SK-N-SH (cell line): ENCODE measurements around the gene PTGFR. TPM values are rescaled to one million over a fixed set of nuclear protein-coding genes. Genes with fewer than 3 reads are reported as not detected.

Experiments used
- CTCF ChIA-PET: fragments of 300-600, 350-600 bp; formaldehyde crosslinking; extraction: SDS; loops from one replicate; lab custom pipeline; 2021; lab: Yijun Ruan, JAX
- POLR2A ChIA-PET: fragments of 350-600 bp; sonication (Branson Sonifier 250); formaldehyde crosslinking; extraction: SDS; loops from one replicate; lab custom pipeline; 2020; ENCODE audit warnings: antibody characterized with exemption, inconsistent platforms; lab: Yijun Ruan, JAX
- DNase-seq: peaks from one replicate; pipeline ENCODE4 v3.0.0; 2012
- H2AFZ ChIP-seq: fragments of 200-600 bp; sonication (generic); 2 replicates; pipeline ENCODE4 v1.8.1; 2016; ENCODE audit warnings: antibody characterized with exemption, mild to moderate bottlenecking, low read depth
- H3F3A ChIP-seq: fragments of 200-600 bp; sonication (generic); replicated peaks from 2 replicates; pipeline ENCODE3; 2016; ENCODE audit warnings: antibody characterized with exemption, mild to moderate bottlenecking; ENCODE audit not compliant: insufficient read depth
- H3K27ac ChIP-seq, 2 experiments: fragments of 200-500 bp in 1 of 2; fragments of 200-600 bp in 1 of 2; sonication (Bioruptor generic) in 1 of 2; sonication (generic), shearing (Covaris generic) in 1 of 2; 2 replicates each; pipeline versions ENCODE4 v1.5.1 to v1.6.1; 2014 to 2016; ENCODE audit warnings: low read depth in 2 of 2, inconsistent platforms in 1 of 2, low read length in 1 of 2, mild to moderate bottlenecking in 1 of 2, mixed read lengths in 1 of 2
- H3K27me3 ChIP-seq: fragments of 200-600 bp; sonication (generic), shearing (Covaris generic); 2 replicates; pipeline ENCODE4 v1.6.1; 2016; ENCODE audit warnings: mixed run types; ENCODE audit not compliant: insufficient read depth
- H3K36me3 ChIP-seq, 2 experiments: fragments of 200-500 bp in 1 of 2; fragments of 200-600 bp in 1 of 2; sonication (Bioruptor generic) in 1 of 2; sonication (generic) in 1 of 2; replicated peaks in 1 of 2; 2 replicates each; pipeline versions ENCODE3 to v1.5.1; 2014 to 2016; ENCODE audit warnings: low read length in 1 of 2, mild to moderate bottlenecking in 1 of 2; ENCODE audit not compliant: insufficient read depth in 2 of 2, control insufficient read depth in 1 of 2
- H3K4me1 ChIP-seq, 2 experiments: fragments of 200-500 bp in 1 of 2; fragments of 200-600 bp in 1 of 2; sonication (Bioruptor generic) in 1 of 2; sonication (generic), shearing (Covaris generic) in 1 of 2; 2 replicates each; pipeline versions ENCODE4 v1.5.1 to v1.6.1; 2014 to 2016; ENCODE audit warnings: low read depth in 1 of 2, low read length in 1 of 2, mixed run types in 1 of 2; ENCODE audit not compliant: insufficient read depth in 2 of 2, control insufficient read depth in 1 of 2
- H3K4me2 ChIP-seq: fragments of 200-600 bp; sonication (generic), shearing (Covaris generic); 2 replicates; pipeline ENCODE4 v1.6.1; 2017; ENCODE audit warnings: mixed run types
- H3K4me3 ChIP-seq, 2 experiments: fragments of 200-500 bp in 1 of 2; fragments of 200-600 bp in 1 of 2; sonication (Bioruptor generic) in 1 of 2; sonication (generic), shearing (Covaris generic) in 1 of 2; 2 replicates each; pipeline versions ENCODE4 v1.5.1 to v1.8.1; 2014 to 2016; ENCODE audit warnings: low read depth in 2 of 2, inconsistent platforms in 1 of 2, low read length in 1 of 2, mild to moderate bottlenecking in 1 of 2, mixed read lengths in 1 of 2, moderate library complexity in 1 of 2
- H3K79me2 ChIP-seq: fragments of 200-600 bp; sonication (generic); 2 replicates; pipeline ENCODE4 v1.8.1; 2017; ENCODE audit warnings: mild to moderate bottlenecking; ENCODE audit not compliant: insufficient read depth
- H3K9ac ChIP-seq: fragments of 200-600 bp; sonication (generic); 2 replicates; pipeline ENCODE4 v1.6.1; 2017; ENCODE audit warnings: mixed run types
- H3K9me2 ChIP-seq: fragments of 200-600 bp; sonication (generic); 2 replicates; pipeline ENCODE4 v1.6.1; 2017; ENCODE audit warnings: mixed run types
- H3K9me3 ChIP-seq: fragments of 200-600 bp; sonication (generic); 2 replicates; pipeline ENCODE4 v1.6.1; 2017; ENCODE audit warnings: mixed run types, mild to moderate bottlenecking, moderate library complexity
- H4K20me1 ChIP-seq: fragments of 200-600 bp; sonication (generic); 2 replicates; pipeline ENCODE4 v1.6.1; 2017; ENCODE audit warnings: mild to moderate bottlenecking, mixed run types; ENCODE audit not compliant: insufficient read depth
- CHD2 ChIP-seq: fragments of 150-350 bp; IDR thresholded peaks from 2 replicates; pipeline ENCODE4 v1.6.1; 2018; ENCODE audit warnings: low read length; ENCODE audit not compliant: partially characterized antibody
- EP300 ChIP-seq, 2 experiments: IDR thresholded peaks; 2 replicates each; pipeline versions ENCODE4 v1.4.0 to v1.6.1; 2012; ENCODE audit warnings: borderline replicate concordance in 1 of 2, low read depth in 1 of 2, low read length in 1 of 2
- EZH2phosphoT487 ChIP-seq: fragments of 200-600 bp; sonication (generic); IDR thresholded peaks from 2 replicates; pipeline ENCODE4 v1.6.1; 2017; ENCODE audit warnings: low read depth, mixed run types, mild to moderate bottlenecking, antibody characterized with exemption, moderate library complexity, borderline replicate concordance
- FOSL2 ChIP-seq: IDR thresholded peaks from 2 replicates; pipeline ENCODE4 v1.4.0; 2012; ENCODE audit warnings: low read depth, mild to moderate bottlenecking, moderate library complexity, borderline replicate concordance
- JUND ChIP-seq: IDR thresholded peaks from 2 replicates; pipeline ENCODE4 v1.4.0; 2012
- POLR2AphosphoS5 ChIP-seq: IDR thresholded peaks from 2 replicates; pipeline ENCODE4 v1.6.1; 2012; ENCODE audit warnings: low read depth, low read length
- RFX5 ChIP-seq: IDR thresholded peaks from 2 replicates; pipeline ENCODE4 v1.6.1; 2012; ENCODE audit warnings: mild to moderate bottlenecking, improper control_type of control experiment, low read length
- RXRA ChIP-seq: IDR thresholded peaks from 2 replicates; pipeline ENCODE4 v1.4.0; 2012; ENCODE audit warnings: low read depth, mild to moderate bottlenecking, borderline replicate concordance
- SIN3A ChIP-seq: IDR thresholded peaks from 2 replicates; pipeline ENCODE4 v1.6.1; 2012; ENCODE audit warnings: low read depth, mild to moderate bottlenecking, low read length, moderate library complexity, borderline replicate concordance
- SMC3 ChIP-seq: IDR thresholded peaks from 2 replicates; pipeline ENCODE4 v1.6.1; 2012; ENCODE audit warnings: low read depth, low read length, improper control_type of control experiment
- TCF12 ChIP-seq: IDR thresholded peaks from 2 replicates; pipeline ENCODE4 v1.4.0; 2012
- WGBS: methylation state at CpG from one replicate; pipeline ENCODE4 v1.1.6; 2017; ENCODE audit warnings: low lambda C conversion rate; 5-methylcytosine and 5-hydroxymethylcytosine counted together
- polyA plus RNA-seq, 3 experiments: library from polyadenylated mRNA; depleted of rRNA; stranded (reverse); fragments of >200 nt; gene quantifications; 2 replicates each; pipeline ENCODE4 v1.2.3, GENCODE V29; 2012
- TF ChIP-seq, protein P1 (sequence below): fragments of 150-350 bp; IDR thresholded peaks from 2 replicates; pipeline ENCODE4 v1.6.1; 2017; ENCODE audit warnings: antibody characterized with exemption, low read length, low read depth, borderline replicate concordance
- TF ChIP-seq, protein P2 (sequence below): IDR thresholded peaks from 2 replicates; pipeline ENCODE4 v1.4.0; 2012; ENCODE audit warnings: low read depth, borderline replicate concordance
- TF ChIP-seq, protein P3 (sequence below): fragments of 200-600 bp; sonication (generic); IDR thresholded peaks from 2 replicates; pipeline ENCODE4 v1.6.1; 2017; ENCODE audit warnings: antibody characterized with exemption, mild to moderate bottlenecking, moderate library complexity
- TF ChIP-seq, protein P4 (sequence below): fragments of 150-350 bp; IDR thresholded peaks from 2 replicates; pipeline ENCODE4 v1.6.1; 2016; ENCODE audit warnings: mild to moderate bottlenecking, low read depth, low read length

PTGFR gene
- polyA plus RNA-seq, 1 of the 3 experiments (the other 2 are of a cell fraction), result 2.2 TPM

DNA sequence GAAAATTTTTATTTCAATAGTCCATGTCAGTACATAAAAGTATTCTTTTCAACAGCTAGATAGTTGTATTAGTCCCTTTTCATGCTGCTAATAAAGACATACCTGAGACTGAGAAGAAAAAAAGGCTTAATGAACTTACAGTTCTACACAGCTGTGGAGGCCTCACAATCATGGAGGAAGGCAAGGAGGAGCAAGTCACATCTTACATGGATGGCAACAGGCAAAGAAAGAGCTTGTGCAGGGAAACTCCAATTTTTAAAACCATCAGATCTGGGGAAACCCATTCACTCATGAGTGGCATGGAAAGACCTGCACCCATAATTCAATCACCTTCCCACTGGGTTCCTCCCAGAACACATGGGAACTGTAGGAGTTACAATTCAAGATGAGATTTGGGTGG lies 50.7 kb downstream of the PTGFR start (continued):
- TF ChIP-seq JUND, result no peak

DNA sequence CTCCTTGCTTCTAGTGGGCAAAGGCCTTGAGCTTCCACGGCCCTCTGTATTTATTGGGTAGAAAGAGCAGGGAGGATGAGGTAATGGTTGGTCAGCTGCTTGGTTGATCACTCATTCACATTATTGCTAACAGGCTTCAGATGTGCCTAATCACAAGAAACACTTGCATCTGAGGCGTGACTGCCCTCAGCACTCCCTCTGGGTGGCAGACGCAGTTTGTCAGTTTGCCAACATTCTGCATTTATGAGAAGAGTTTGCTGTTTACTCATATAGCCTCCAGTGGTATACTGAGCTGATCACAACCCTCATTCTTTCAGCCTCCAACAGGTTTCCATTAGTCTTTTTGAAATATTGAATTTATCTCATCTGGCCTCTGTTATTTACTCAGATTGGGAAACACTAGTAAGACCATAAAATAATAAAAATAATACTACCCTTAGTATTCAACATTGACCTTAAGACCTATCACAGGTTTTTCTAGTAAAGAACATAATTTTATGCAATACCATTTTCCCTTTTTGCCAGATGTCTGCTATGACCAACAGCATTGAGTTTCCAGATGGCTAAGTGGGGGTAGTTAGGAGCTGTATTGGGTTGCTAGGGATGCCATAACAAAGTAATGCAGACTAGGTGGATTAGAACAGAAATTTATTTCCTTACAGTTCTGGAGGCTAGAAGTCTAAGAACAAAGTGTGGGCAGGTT lies 53.3 kb downstream of the PTGFR start:
- no peak overlapping the region for H3K4me2 ChIP-seq
- WGBS, result 63% methylated on average over 3 of the region's 3 CpGs
- POLR2A ChIA-PET, result no interaction called here
- H3F3A ChIP-seq, result no peaks in the 10 kb centered on the region
- H3K4me3 ChIP-seq, result no peak overlapping the region
- H2AFZ ChIP-seq, result no peak overlapping the region
- no peak overlapping the region for H3K27ac ChIP-seq
- H3K9me2 ChIP-seq, result no peaks in the 10 kb centered on the region
- H4K20me1 ChIP-seq, result no peaks in the 10 kb centered on the region
- no peaks in the 10 kb centered on the region for H3K4me1 ChIP-seq
- TF ChIP-seq RXRA, result no peak
- TF ChIP-seq EP300 (IDR thresholded peaks at IDR 0.05; ENCODE audit: borderline replicate concordance in 1 of 2, low read depth in 1 of 2, low read length in 1 of 2), result no peak
- no peak for TF ChIP-seq POLR2AphosphoS5
- TF ChIP-seq, protein P1, sequence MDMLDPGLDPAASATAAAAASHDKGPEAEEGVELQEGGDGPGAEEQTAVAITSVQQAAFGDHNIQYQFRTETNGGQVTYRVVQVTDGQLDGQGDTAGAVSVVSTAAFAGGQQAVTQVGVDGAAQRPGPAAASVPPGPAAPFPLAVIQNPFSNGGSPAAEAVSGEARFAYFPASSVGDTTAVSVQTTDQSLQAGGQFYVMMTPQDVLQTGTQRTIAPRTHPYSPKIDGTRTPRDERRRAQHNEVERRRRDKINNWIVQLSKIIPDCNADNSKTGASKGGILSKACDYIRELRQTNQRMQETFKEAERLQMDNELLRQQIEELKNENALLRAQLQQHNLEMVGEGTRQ, result no peak
- TF ChIP-seq EZH2phosphoT487, result no peak
- TF ChIP-seq, protein P2, sequence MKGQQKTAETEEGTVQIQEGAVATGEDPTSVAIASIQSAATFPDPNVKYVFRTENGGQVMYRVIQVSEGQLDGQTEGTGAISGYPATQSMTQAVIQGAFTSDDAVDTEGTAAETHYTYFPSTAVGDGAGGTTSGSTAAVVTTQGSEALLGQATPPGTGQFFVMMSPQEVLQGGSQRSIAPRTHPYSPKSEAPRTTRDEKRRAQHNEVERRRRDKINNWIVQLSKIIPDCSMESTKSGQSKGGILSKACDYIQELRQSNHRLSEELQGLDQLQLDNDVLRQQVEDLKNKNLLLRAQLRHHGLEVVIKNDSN, result no peak
- TF ChIP-seq RFX5, result no peak
- TF ChIP-seq TCF12, result no peak
- TF ChIP-seq JUND, result no peak
- no peak for TF ChIP-seq CHD2
- TF ChIP-seq, protein P3, sequence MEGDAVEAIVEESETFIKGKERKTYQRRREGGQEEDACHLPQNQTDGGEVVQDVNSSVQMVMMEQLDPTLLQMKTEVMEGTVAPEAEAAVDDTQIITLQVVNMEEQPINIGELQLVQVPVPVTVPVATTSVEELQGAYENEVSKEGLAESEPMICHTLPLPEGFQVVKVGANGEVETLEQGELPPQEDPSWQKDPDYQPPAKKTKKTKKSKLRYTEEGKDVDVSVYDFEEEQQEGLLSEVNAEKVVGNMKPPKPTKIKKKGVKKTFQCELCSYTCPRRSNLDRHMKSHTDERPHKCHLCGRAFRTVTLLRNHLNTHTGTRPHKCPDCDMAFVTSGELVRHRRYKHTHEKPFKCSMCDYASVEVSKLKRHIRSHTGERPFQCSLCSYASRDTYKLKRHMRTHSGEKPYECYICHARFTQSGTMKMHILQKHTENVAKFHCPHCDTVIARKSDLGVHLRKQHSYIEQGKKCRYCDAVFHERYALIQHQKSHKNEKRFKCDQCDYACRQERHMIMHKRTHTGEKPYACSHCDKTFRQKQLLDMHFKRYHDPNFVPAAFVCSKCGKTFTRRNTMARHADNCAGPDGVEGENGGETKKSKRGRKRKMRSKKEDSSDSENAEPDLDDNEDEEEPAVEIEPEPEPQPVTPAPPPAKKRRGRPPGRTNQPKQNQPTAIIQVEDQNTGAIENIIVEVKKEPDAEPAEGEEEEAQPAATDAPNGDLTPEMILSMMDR, result no peak
- TF ChIP-seq FOSL2, result no peak
- no peak for TF ChIP-seq SMC3
- TF ChIP-seq, protein P4, sequence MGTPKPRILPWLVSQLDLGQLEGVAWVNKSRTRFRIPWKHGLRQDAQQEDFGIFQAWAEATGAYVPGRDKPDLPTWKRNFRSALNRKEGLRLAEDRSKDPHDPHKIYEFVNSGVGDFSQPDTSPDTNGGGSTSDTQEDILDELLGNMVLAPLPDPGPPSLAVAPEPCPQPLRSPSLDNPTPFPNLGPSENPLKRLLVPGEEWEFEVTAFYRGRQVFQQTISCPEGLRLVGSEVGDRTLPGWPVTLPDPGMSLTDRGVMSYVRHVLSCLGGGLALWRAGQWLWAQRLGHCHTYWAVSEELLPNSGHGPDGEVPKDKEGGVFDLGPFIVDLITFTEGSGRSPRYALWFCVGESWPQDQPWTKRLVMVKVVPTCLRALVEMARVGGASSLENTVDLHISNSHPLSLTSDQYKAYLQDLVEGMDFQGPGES, result no peak
- no peak for TF ChIP-seq SIN3A
- no peaks in the 10 kb centered on the region for H3K9me3 ChIP-seq
- CTCF ChIA-PET, result no interaction called here
- no peak for DNase-seq
- no peaks in the 10 kb centered on the region for H3K36me3 ChIP-seq
- H3K9ac ChIP-seq, result no peak overlapping the region
- H3K27me3 ChIP-seq, result no peaks in the 10 kb centered on the region
- H3K79me2 ChIP-seq, result no peaks in the 10 kb centered on the region
